GM23338 (cell line): ENCODE results near the gene FUZ.

Source experiments
- CREB1 ChIP-seq: fragments of 250-450 bp; sonication (Bioruptor Pico); IDR thresholded peaks from 2 replicates; pipeline ENCODE4 v1.5.0; 2020; ENCODE audit warnings: low read depth, mild to moderate bottlenecking, moderate library complexity
- CTCF ChIP-seq, 2 experiments: fragments of 200-600 bp in 1 of 2; sonication (generic) in 1 of 2; conservative IDR thresholded peaks; 2 replicates each; pipeline versions ENCODE4 v1.5.1 to v1.6.1; 2016 to 2017; ENCODE audit warnings: antibody characterized with exemption in 2 of 2, low read depth in 2 of 2, mild to moderate bottlenecking in 2 of 2, moderate library complexity in 1 of 2
- ETS1 ChIP-seq: IDR thresholded peaks from 2 replicates; pipeline ENCODE4 v1.6.1; 2016; ENCODE audit warnings: antibody characterized with exemption
- EZH2 ChIP-seq: fragments of 200-600 bp; sonication (generic); IDR thresholded peaks from one replicate; pipeline ENCODE4 v1.8.0; 2017; ENCODE audit warnings: antibody characterized with exemption, mild to moderate bottlenecking, low read depth; ENCODE audit not compliant: unreplicated experiment
- EZH2phosphoT487 ChIP-seq: fragments of 200-600 bp; sonication (generic); IDR thresholded peaks from one replicate; pipeline ENCODE4 v1.8.1; 2018; ENCODE audit warnings: antibody characterized with exemption; ENCODE audit not compliant: unreplicated experiment
- JUNB ChIP-seq: IDR thresholded peaks from one replicate; pipeline ENCODE4 v1.6.1; 2016; ENCODE audit warnings: antibody characterized with exemption; ENCODE audit not compliant: unreplicated experiment
- POLR2AphosphoS5 ChIP-seq: IDR thresholded peaks from 2 replicates; pipeline ENCODE4 v1.6.1; 2016; ENCODE audit warnings: antibody characterized with exemption, low read depth
- REST ChIP-seq: IDR thresholded peaks from one replicate; pipeline ENCODE4 v1.6.1; 2018; ENCODE audit warnings: antibody characterized with exemption; ENCODE audit not compliant: unreplicated experiment
- STAT1 ChIP-seq: IDR thresholded peaks from one replicate; pipeline ENCODE4 v1.6.1; 2016; ENCODE audit warnings: antibody characterized with exemption; ENCODE audit not compliant: unreplicated experiment
- ZNF114 ChIP-seq: fragments of 250-450 bp; sonication (Bioruptor Pico); IDR thresholded peaks from 2 replicates; pipeline ENCODE4 v1.5.0; 2020; ENCODE audit warnings: mild to moderate bottlenecking, moderate library complexity
- ZNF331 ChIP-seq: fragments of 250-450 bp; sonication (Bioruptor Pico); IDR thresholded peaks from 2 replicates; pipeline ENCODE4 v1.5.0; 2020; ENCODE audit warnings: low read depth, mild to moderate bottlenecking, moderate library complexity

GRCh38 chr19:49816590-49816989 is 3.5 kb upstream of the FUZ start:
- no peak for TF ChIP-seq REST
- no peak for TF ChIP-seq CTCF (conservative IDR thresholded peaks at IDR 0.05; ENCODE audit: low read depth in 2 of 2)
- no peak for TF ChIP-seq EZH2
- no peak for TF ChIP-seq POLR2AphosphoS5
- no peak for TF ChIP-seq EZH2phosphoT487
- TF ChIP-seq CREB1 (CRISPR knock-in tag) = no peak
- no peak for TF ChIP-seq ETS1
- no peak for TF ChIP-seq ZNF331 (CRISPR knock-in tag)
- no peak for TF ChIP-seq STAT1
- TF ChIP-seq JUNB = no peak
- TF ChIP-seq ZNF114 (CRISPR knock-in tag) = no peak
